ENCODE measurements around the gene CCDC68. TPM values are rescaled to one million over a fixed set of nuclear protein-coding genes. Genes with fewer than 3 reads are reported as not detected.

The CCDC68 gene
- total and polyA plus RNA-seq, 2 donors (not counting 3 experiments of a cell fraction or from before 2014, with no cell fraction given) = 0.72 to 1.0 TPM

GRCh38 chr18:54957996-54958395, 1.3 kb downstream of the CCDC68 start:
- intact Hi-C loops (cut with micrococcal nuclease) (no loop called here), dilution Hi-C loops (cut with MboI; ENCODE audit: extremely low pct_ligation_motif_present, low sequenced_read_pairs) (no loop called here)
- Histone ChIP-seq H3K9me3 (replicated peaks; ENCODE audit: control insufficient read depth, insufficient read depth, low read length) (no peaks in the 10 kb centered on the region), H3K27ac (ENCODE audit: insufficient read depth, low read depth, low read length) (no peak overlapping the region), H3K9me1 (replicated peaks; ENCODE audit: control insufficient read depth, extremely low read depth, insufficient read depth, low read length) (no peaks in the 10 kb centered on the region), H3K36me3 (ENCODE audit: control insufficient read depth in 2 of 2, extremely low read depth in 1 of 2, insufficient read depth in 2 of 2, low read length in 2 of 2) (no peaks in the 10 kb centered on the region), H4K20me1 (replicated peaks; ENCODE audit: control insufficient read depth, extremely low read depth, insufficient read depth, low read length) (no peaks in the 10 kb centered on the region), H3K79me2 (ENCODE audit: control insufficient read depth, insufficient read depth, low read length) (no peaks in the 10 kb centered on the region), H3K4me3 (replicated peaks in 1 of 3; ENCODE audit: insufficient read depth in 1 of 3, low read depth in 1 of 3, low read length in 3 of 3) (no peak overlapping the region), H3K27me3 (ENCODE audit: control insufficient read depth in 2 of 2, insufficient read depth in 2 of 2, low read length in 2 of 2) (no peaks in the 10 kb centered on the region), H3K4me2 (ENCODE audit: insufficient read depth, low read length) (no peak overlapping the region), H2AFZ (ENCODE audit: low read depth, low read length) (no peak overlapping the region), H3K9ac (replicated peaks; ENCODE audit: extremely low read depth, insufficient read depth, low read length) (no peak overlapping the region), H3K4me1 (ENCODE audit: control insufficient read depth, extremely low read depth, insufficient read depth, low read length) (peaks cover 5% of the 10 kb centered on the region)
- FAIRE-seq = no peak
- TF ChIP-seq GATA2 (IDR thresholded peaks at IDR 0.05; ENCODE audit: insufficient read depth, insufficient read length, low read depth, low read length) (no peak), EZH2 (IDR thresholded peaks at IDR 0.05; ENCODE audit: borderline replicate concordance, low read depth, low read length, severe bottlenecking) (no peak), MYC (IDR thresholded peaks at IDR 0.05; ENCODE audit: low read depth, low read length) (no peak), POLR2A (IDR thresholded peaks at IDR 0.05; ENCODE audit: low read depth, low read length) (no peak), FOS (IDR thresholded peaks at IDR 0.05; ENCODE audit: borderline replicate concordance, insufficient read depth, low read length) (no peak), JUN (IDR thresholded peaks at IDR 0.05; ENCODE audit: borderline replicate concordance, insufficient read depth, insufficient read length, low read depth) (no peak), POLR2AphosphoS5 (IDR thresholded peaks at IDR 0.05; ENCODE audit: insufficient read depth, low read depth, low read length) (no peak)
- TF ChIP-seq, protein P1, sequence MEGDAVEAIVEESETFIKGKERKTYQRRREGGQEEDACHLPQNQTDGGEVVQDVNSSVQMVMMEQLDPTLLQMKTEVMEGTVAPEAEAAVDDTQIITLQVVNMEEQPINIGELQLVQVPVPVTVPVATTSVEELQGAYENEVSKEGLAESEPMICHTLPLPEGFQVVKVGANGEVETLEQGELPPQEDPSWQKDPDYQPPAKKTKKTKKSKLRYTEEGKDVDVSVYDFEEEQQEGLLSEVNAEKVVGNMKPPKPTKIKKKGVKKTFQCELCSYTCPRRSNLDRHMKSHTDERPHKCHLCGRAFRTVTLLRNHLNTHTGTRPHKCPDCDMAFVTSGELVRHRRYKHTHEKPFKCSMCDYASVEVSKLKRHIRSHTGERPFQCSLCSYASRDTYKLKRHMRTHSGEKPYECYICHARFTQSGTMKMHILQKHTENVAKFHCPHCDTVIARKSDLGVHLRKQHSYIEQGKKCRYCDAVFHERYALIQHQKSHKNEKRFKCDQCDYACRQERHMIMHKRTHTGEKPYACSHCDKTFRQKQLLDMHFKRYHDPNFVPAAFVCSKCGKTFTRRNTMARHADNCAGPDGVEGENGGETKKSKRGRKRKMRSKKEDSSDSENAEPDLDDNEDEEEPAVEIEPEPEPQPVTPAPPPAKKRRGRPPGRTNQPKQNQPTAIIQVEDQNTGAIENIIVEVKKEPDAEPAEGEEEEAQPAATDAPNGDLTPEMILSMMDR (IDR thresholded peaks at IDR 0.05; ENCODE audit: extremely low read depth in 1 of 2, insufficient read depth in 1 of 2, low read depth in 1 of 2, low read length in 2 of 2) = no peak
- TF ChIP-seq, protein P2, sequence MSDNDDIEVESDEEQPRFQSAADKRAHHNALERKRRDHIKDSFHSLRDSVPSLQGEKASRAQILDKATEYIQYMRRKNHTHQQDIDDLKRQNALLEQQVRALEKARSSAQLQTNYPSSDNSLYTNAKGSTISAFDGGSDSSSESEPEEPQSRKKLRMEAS (IDR thresholded peaks at IDR 0.05; ENCODE audit: insufficient read depth, insufficient read length) = no peak
- CTCF ChIA-PET = interaction anchor here (1.0 kb wide), 1 partner anchor 16 kb away, joined by 3 read pairs; no protein-coding TSS in a partner anchor
- no TSS peak for BruUV-seq (replicated peaks)
- no peak for DNase-seq (ENCODE audit: low read depth, low spot score)
- POLR2A ChIA-PET = no interaction called here
